GM12878 (cell line): Measurements from ENCODE around the gene RFTN2. TPM values are rescaled to one million over a fixed set of nuclear protein-coding genes. Genes with fewer than 3 reads are reported as not detected.

Experiments used
- ATAC-seq: fragments of 200-7000 bp; cut with Tn5 transposase; 3 replicates; pipeline ENCODE4 v1.9.1; 2020; ENCODE audit warnings: mild to moderate bottlenecking, moderate library complexity
- BruUV-seq: library from RNA; stranded (reverse); fragments of 400-500 nt; replicated peaks from 2 replicates; lab custom pipeline; 2021; lab: Mats Ljungman, UMichigan
- CTCF ChIA-PET: fragments of 300-600 bp; sonication (Branson Sonifier 250); formaldehyde crosslinking; extraction: SDS; loops from one replicate; lab custom pipeline; 2021; ENCODE audit warnings: inconsistent platforms; lab: Yijun Ruan, JAX
- POLR2A ChIA-PET: fragments of 350-600 bp; formaldehyde crosslinking; extraction: SDS; loops from one replicate; lab custom pipeline; 2021; ENCODE audit warnings: inconsistent platforms; lab: Charles Lee
- RAD21 ChIA-PET: fragments of 300-600 bp; sonication (Branson Sonifier 250); formaldehyde crosslinking; loops from one replicate; lab custom pipeline; 2023; ENCODE audit warnings: antibody characterized with exemption; ENCODE audit not compliant: unreplicated experiment; lab: Charles Lee
- SMC1A ChIA-PET: fragments of 300-600 bp; sonication (Branson Sonifier 250); formaldehyde crosslinking; loops from one replicate; lab custom pipeline; 2023; ENCODE audit not compliant: unreplicated experiment, uncharacterized antibody; lab: Charles Lee
- DNase-seq: peaks from one replicate; pipeline ENCODE4 v3.0.0-alpha.2; 2011; ENCODE audit warnings: low read depth, low spot score
- FAIRE-seq: peaks from 3 replicates; lab custom pipeline; 2011; peaks lifted over from hg19 to GRCh38; lab: Jason Lieb, UNC
- H2AFZ ChIP-seq: 2 replicates; pipeline ENCODE4 v1.6.0; 2011; ENCODE audit warnings: low read depth, low read length, control low read depth; ENCODE audit not compliant: control insufficient read depth
- H3K27ac ChIP-seq: 2 replicates; pipeline ENCODE4 v1.5.1; 2011; ENCODE audit warnings: control low read depth; ENCODE audit not compliant: control insufficient read depth, insufficient read depth
- H3K27me3 ChIP-seq, 2 experiments: replicated peaks in 1 of 2; 2 replicates each; pipeline versions ENCODE4 v1.6.0 to v1.6.1; 2011; ENCODE audit warnings: low read length in 1 of 2; ENCODE audit not compliant: control insufficient read depth in 2 of 2, insufficient read depth in 2 of 2
- H3K36me3 ChIP-seq, 2 experiments: 2 replicates each; pipeline ENCODE4 v1.5.1; 2011; ENCODE audit warnings: low read length in 1 of 2; ENCODE audit not compliant: control insufficient read depth in 2 of 2, insufficient read depth in 2 of 2
- H3K4me1 ChIP-seq: 2 replicates; pipeline ENCODE4 v1.6.1; 2011; ENCODE audit warnings: mild to moderate bottlenecking, low read length, moderate library complexity, mixed read lengths; ENCODE audit not compliant: control insufficient read depth, insufficient read depth
- H3K4me2 ChIP-seq: 2 replicates; pipeline ENCODE4 v1.6.0; 2011; ENCODE audit warnings: control low read depth; ENCODE audit not compliant: control insufficient read depth, insufficient read depth
- H3K4me3 ChIP-seq: fragments of 200-600 bp; sonication (generic); 2 replicates; pipeline ENCODE4 v1.5.1; 2016
- H3K79me2 ChIP-seq: 2 replicates; pipeline ENCODE4 v1.6.0; 2011; ENCODE audit warnings: low read length; ENCODE audit not compliant: control insufficient read depth, insufficient read depth
- H3K9ac ChIP-seq: 2 replicates; pipeline ENCODE4 v1.8.0; 2011; ENCODE audit warnings: low read length, control low read depth, mixed read lengths; ENCODE audit not compliant: control insufficient read depth, insufficient read depth
- H3K9me3 ChIP-seq: replicated peaks from 3 replicates; pipeline ENCODE4 v1.5.1; 2011; ENCODE audit warnings: mild to moderate bottlenecking, low read length; ENCODE audit not compliant: control insufficient read depth, insufficient read depth
- H4K20me1 ChIP-seq: 2 replicates; pipeline ENCODE4 v1.6.0; 2011; ENCODE audit not compliant: control insufficient read depth, insufficient read depth
- DPF2 ChIP-seq: fragments of 450-650 bp; IDR thresholded peaks from 2 replicates; pipeline ENCODE4 v1.6.1; 2017; ENCODE audit warnings: mild to moderate bottlenecking
- GATAD2B ChIP-seq: fragments of 450-650 bp; conservative IDR thresholded peaks from 2 replicates; pipeline ENCODE4 v1.6.1; 2017; ENCODE audit warnings: low read depth, mild to moderate bottlenecking, moderate library complexity
- HDAC2 ChIP-seq: fragments of 200-600 bp; sonication (generic); IDR thresholded peaks from 2 replicates; pipeline ENCODE4 v1.6.1; 2017
- IKZF1 ChIP-seq: fragments of 450-650 bp; conservative IDR thresholded peaks from 2 replicates; pipeline ENCODE4 v1.6.1; 2017; ENCODE audit warnings: antibody characterized with exemption, mild to moderate bottlenecking
- LARP7 ChIP-seq: fragments of 450-650 bp; IDR thresholded peaks from 2 replicates; pipeline ENCODE4 v1.6.1; 2017; ENCODE audit warnings: mild to moderate bottlenecking
- MXI1 ChIP-seq: fragments of 150-350 bp; IDR thresholded peaks from 2 replicates; pipeline ENCODE4 v1.6.1; 2011; ENCODE audit warnings: low read depth, mild to moderate bottlenecking, inconsistent platforms, low read length, improper control_type of control experiment
- NBN ChIP-seq: fragments of 450-650 bp; IDR thresholded peaks from 2 replicates; pipeline ENCODE4 v1.6.1; 2016
- PML ChIP-seq: IDR thresholded peaks from 2 replicates; pipeline ENCODE4 v1.6.1; 2012; ENCODE audit warnings: low read length, inconsistent platforms
- POLR2AphosphoS5 ChIP-seq: IDR thresholded peaks from 2 replicates; pipeline ENCODE4 v1.6.1; 2011; ENCODE audit warnings: mild to moderate bottlenecking, low read length, inconsistent platforms
- POU2F2 ChIP-seq: IDR thresholded peaks from 3 replicates; pipeline ENCODE4 v1.6.1; 2011; ENCODE audit warnings: low read depth, mild to moderate bottlenecking, low read length, borderline replicate concordance
- RCOR1 ChIP-seq: conservative IDR thresholded peaks from 2 replicates; pipeline ENCODE4 v1.6.1; 2012; ENCODE audit warnings: low read depth, low read length, improper control_type of control experiment
- SMARCA5 ChIP-seq: fragments of 450-650 bp; IDR thresholded peaks from 2 replicates; pipeline ENCODE4 v1.6.1; 2017; ENCODE audit warnings: mild to moderate bottlenecking
- SP1 ChIP-seq: IDR thresholded peaks from one replicate; pipeline ENCODE4 v1.6.1; 2011; ENCODE audit warnings: low read depth, low read length
- WRNIP1 ChIP-seq: IDR thresholded peaks from 2 replicates; pipeline ENCODE4 v1.6.1; 2011; ENCODE audit warnings: low read depth, low read length, improper control_type of control experiment, borderline replicate concordance
- ZBTB40 ChIP-seq: fragments of 450-650 bp; IDR thresholded peaks from 2 replicates; pipeline ENCODE4 v1.6.1; 2016; ENCODE audit warnings: mild to moderate bottlenecking, moderate library complexity, borderline replicate concordance
- WGBS: methylation state at CpG from one replicate; pipeline ENCODE4 v1.1.6; 2016; ENCODE audit warnings: low lambda C conversion rate; ENCODE audit not compliant: insufficient replicate concordance, insufficient coverage; ENCODE audit errors: missing lambda C conversion rate; 5-methylcytosine and 5-hydroxymethylcytosine counted together
- in situ Hi-C: fragments of 300-500 bp; cut with MboI; formaldehyde crosslinking; loops from 9 replicates; pipeline ENCODE4 v1.14.3; 2018; ENCODE audit warnings: mixed read lengths
- intact Hi-C: fragments of 100-400 bp; cut with micrococcal nuclease; formaldehyde crosslinking; loops from one replicate; pipeline ENCODE4 v1.14.2; 2022; ENCODE audit not compliant: unreplicated experiment
- polyA plus RNA-seq, 11 experiments: library from polyadenylated mRNA; depleted of rRNA in 4 of 11; unstranded in 6 of 11; stranded (reverse) in 5 of 11; fragments of >200 nt; fragmentation: Nextera tagmentation in 4 of 11; fragmentation: Illumina TruSeq in 1 of 11; extraction: Ambion mirVana in 4 of 11; extraction: Trizol in 1 of 11; gene quantifications; 1 replicate in 1 of 11; 2 replicates in 10 of 11; pipeline versions ENCODE4 v1.2.1 to v1.2.3, GENCODE V29; 2011 to 2016; ENCODE audit warnings: inconsistent platforms in 2 of 11, missing spikeins in 2 of 11, low read depth in 1 of 11
- total RNA-seq, 4 experiments: library from RNA; depleted of rRNA in 3 of 4; stranded (reverse); fragments of >200 nt in 3 of 4; fragmentation: Illumina TruSeq in 1 of 4; extraction: Trizol in 1 of 4; gene quantifications; 2 replicates each; pipeline versions ENCODE4 v1.2.1 to v1.2.3, GENCODE V29; 2013 to 2021
- TF ChIP-seq, protein P1 (sequence below): IDR thresholded peaks from 2 replicates; pipeline ENCODE4 v1.6.1; 2011; ENCODE audit warnings: borderline replicate concordance, low read depth, mild to moderate bottlenecking, moderate library complexity, mixed read lengths, low read length; ENCODE audit not compliant: insufficient read depth; ENCODE audit errors: extremely low read length
- TF ChIP-seq, protein P2 (sequence below): IDR thresholded peaks from 2 replicates; pipeline ENCODE4 v1.6.1; 2011; ENCODE audit warnings: borderline replicate concordance, low read depth, mild to moderate bottlenecking, moderate library complexity, low read length; ENCODE audit not compliant: insufficient read depth, poor library complexity, severe bottlenecking

RFTN2 gene
- total and polyA plus RNA-seq, 10 of the 15 experiments (the other 5 are each of a cell fraction or from before 2014, with no cell fraction given) = 0.09 to 0.23 TPM; not detected in 8

- ChIA-PET POLR2A (interaction anchor here (0.8 to 3.1 kb wide), 10 partner anchors 8 to 394 kb away, joined by 3 to 24 read pairs (median 4); partner anchors contain the start of genes COQ10B, HSPD1, HSPE1 and SF3B1), SMC1A (interaction anchor here (0.6 to 8.9 kb wide), 9 partner anchors 11 to 1274 kb away, joined by 3 to 58 read pairs (median 3); partner anchors contain the start of genes HSPD1 and HSPE1), CTCF (interaction anchor here (1.8 to 4.5 kb wide), 4 partner anchors 10 to 591 kb away, joined by 4 to 60 read pairs (median 10); no protein-coding TSS in a partner anchor), RAD21 (interaction anchor here (0.9 to 3.1 kb wide), 11 partner anchors 31 to 592 kb away, joined by 3 to 22 read pairs (median 4); partner anchors contain the start of genes COQ10B, HSPD1, HSPE1 and MOB4)
- peak within 1 kb of the TSS; percentile 81 for H3K4me3 ChIP-seq
- peaks cover 49% of the 10 kb centered on the region for H3K79me2 ChIP-seq
- H3K9me3 ChIP-seq = no peaks in the 10 kb centered on the region
- peak within 1 kb of the TSS; percentile 61 for H3K27ac ChIP-seq
- no peaks in the 10 kb centered on the region; the same call in 1 of the 2 replicates for H4K20me1 ChIP-seq
- peak; percentile 86 for ATAC-seq
- TSS peak; percentile 60 for BruUV-seq
- intact Hi-C loops = loop anchor here (2.0 to 5.0 kb wide), 5 partner anchors 103 to 271 kb away; partner anchors contain the start of genes COQ10B, HSPE1, MOB4 and SF3B1
- H3K9ac ChIP-seq = peak within 1 kb of the TSS; percentile 82
- in situ Hi-C loops = loop anchor here (5.0 kb wide), 1 partner anchor 72 kb away; no protein-coding TSS in a partner anchor
- peak within 1 kb of the TSS; percentile 98 for H2AFZ ChIP-seq
- under 1% methylated on average over 70 of the region's 86 CpGs for WGBS
- FAIRE-seq = no peak
- peak within 1 kb of the TSS; percentile 79 for H3K4me2 ChIP-seq
- DNase-seq = peak; percentile 68
- H3K27me3 ChIP-seq = no peaks in the 10 kb centered on the region
- H3K4me1 ChIP-seq = peaks cover 5% of the 10 kb centered on the region
- peaks cover 0 to 5% of the 10 kb centered on the region in 2 experiments; a peak in 1 of 4 replicates for H3K36me3 ChIP-seq
- TF ChIP-seq LARP7 (peak; percentile 87), HDAC2 (0 out of 2 replicates have a peak, but pooled peaks have one; percentile 42), ZBTB40 (no peak), MXI1 (peak; percentile 99), POLR2AphosphoS5 (peak; percentile 93), POU2F2 (peak; percentile 89), SMARCA5 (0 out of 2 replicates have a peak, but pooled peaks have one; percentile 9), GATAD2B (peak; percentile 49), RCOR1 (peak; percentile 81; the same call in 1 of the 2 replicates), IKZF1 (peak; percentile 65), WRNIP1 (no peak), SP1 (peak; percentile 35), DPF2 (peak; percentile 82), PML (peak; percentile 84), NBN (no peak)
- TF ChIP-seq, protein P1, sequence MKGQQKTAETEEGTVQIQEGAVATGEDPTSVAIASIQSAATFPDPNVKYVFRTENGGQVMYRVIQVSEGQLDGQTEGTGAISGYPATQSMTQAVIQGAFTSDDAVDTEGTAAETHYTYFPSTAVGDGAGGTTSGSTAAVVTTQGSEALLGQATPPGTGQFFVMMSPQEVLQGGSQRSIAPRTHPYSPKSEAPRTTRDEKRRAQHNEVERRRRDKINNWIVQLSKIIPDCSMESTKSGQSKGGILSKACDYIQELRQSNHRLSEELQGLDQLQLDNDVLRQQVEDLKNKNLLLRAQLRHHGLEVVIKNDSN = peak; percentile 71
- TF ChIP-seq, protein P2, sequence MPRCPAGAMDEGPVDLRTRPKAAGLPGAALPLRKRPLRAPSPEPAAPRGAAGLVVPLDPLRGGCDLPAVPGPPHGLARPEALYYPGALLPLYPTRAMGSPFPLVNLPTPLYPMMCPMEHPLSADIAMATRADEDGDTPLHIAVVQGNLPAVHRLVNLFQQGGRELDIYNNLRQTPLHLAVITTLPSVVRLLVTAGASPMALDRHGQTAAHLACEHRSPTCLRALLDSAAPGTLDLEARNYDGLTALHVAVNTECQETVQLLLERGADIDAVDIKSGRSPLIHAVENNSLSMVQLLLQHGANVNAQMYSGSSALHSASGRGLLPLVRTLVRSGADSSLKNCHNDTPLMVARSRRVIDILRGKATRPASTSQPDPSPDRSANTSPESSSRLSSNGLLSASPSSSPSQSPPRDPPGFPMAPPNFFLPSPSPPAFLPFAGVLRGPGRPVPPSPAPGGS = peak; percentile 6
Measured at GRCh38 chr2:197705121-197705911, 29.9 kb upstream of the RFTN2 start, which contains the start of gene MARS2. Gene MARS2, plus strand, starts transcription at chr2:197705369. Its CDS starts 37 bp downstream, at chr2:197705406.
